A673 (cell line): Measurements from ENCODE around the gene ZNF281.

ENCODE experiments used
- EZH2 ChIP-seq: fragments of 200-600 bp; sonication (generic); IDR thresholded peaks from 2 replicates; pipeline ENCODE4 v1.6.1; 2017; ENCODE audit warnings: borderline replicate concordance, low read depth, mild to moderate bottlenecking, mixed read lengths, antibody characterized with exemption, low read length; ENCODE audit not compliant: poor library complexity, severe bottlenecking
- TF ChIP-seq, protein P1 (sequence below): fragments of 300-800, 200-600 bp; sonication (generic); conservative IDR thresholded peaks from 2 replicates; pipeline ENCODE4 v1.5.1; 2017; ENCODE audit warnings: low read depth, mild to moderate bottlenecking, antibody characterized with exemption, low read length, moderate library complexity, mixed read lengths

DNA sequence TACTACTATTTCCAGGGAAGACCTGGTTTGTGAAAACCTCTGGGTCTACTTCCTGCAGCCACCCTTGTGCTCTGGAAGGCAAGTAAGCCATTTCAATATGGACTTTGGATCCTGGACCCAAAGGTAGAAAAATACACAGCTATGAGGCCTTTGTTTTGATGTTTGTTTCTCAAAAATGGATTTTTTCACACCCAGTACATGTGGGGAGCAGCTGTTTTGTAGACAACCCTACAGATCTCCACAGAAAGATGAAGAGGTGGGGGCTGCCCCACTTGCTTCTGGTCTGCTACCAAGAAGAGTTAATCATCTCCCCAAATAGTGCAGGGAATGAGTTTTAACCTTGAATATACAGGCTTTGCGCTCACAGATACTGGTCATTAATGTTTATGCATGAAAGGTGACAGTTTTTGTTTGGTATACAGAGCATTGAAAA lies 29.2 kb downstream of the ZNF281 start:
- TF ChIP-seq, protein P1, sequence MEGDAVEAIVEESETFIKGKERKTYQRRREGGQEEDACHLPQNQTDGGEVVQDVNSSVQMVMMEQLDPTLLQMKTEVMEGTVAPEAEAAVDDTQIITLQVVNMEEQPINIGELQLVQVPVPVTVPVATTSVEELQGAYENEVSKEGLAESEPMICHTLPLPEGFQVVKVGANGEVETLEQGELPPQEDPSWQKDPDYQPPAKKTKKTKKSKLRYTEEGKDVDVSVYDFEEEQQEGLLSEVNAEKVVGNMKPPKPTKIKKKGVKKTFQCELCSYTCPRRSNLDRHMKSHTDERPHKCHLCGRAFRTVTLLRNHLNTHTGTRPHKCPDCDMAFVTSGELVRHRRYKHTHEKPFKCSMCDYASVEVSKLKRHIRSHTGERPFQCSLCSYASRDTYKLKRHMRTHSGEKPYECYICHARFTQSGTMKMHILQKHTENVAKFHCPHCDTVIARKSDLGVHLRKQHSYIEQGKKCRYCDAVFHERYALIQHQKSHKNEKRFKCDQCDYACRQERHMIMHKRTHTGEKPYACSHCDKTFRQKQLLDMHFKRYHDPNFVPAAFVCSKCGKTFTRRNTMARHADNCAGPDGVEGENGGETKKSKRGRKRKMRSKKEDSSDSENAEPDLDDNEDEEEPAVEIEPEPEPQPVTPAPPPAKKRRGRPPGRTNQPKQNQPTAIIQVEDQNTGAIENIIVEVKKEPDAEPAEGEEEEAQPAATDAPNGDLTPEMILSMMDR: no peak
- TF ChIP-seq EZH2: no peak
